OCI-LY1 (cell line): Measurements from ENCODE around the gene APBA1.

ENCODE experiments used
- H2AFZ ChIP-seq: fragments of 200-600 bp; sonication (generic), shearing (Covaris generic); 2 replicates; pipeline ENCODE4 v1.6.0; 2014; ENCODE audit warnings: antibody characterized with exemption, mild to moderate bottlenecking, low read length
- H3F3A ChIP-seq: fragments of 200-600 bp; sonication (generic), shearing (Covaris generic); 2 replicates; pipeline ENCODE4 v1.6.0; 2014; ENCODE audit warnings: mild to moderate bottlenecking, antibody characterized with exemption, low read length, moderate library complexity; ENCODE audit not compliant: insufficient read depth
- H3K27ac ChIP-seq: fragments of 200-600 bp; sonication (generic); 2 replicates; pipeline ENCODE4 v1.5.1; 2014; ENCODE audit warnings: low read length, mixed run types, mild to moderate bottlenecking, low read depth; ENCODE audit not compliant: poor library complexity, severe bottlenecking
- H3K27me3 ChIP-seq: fragments of 200-600 bp; sonication (generic); 2 replicates; pipeline ENCODE4 v1.6.0; 2014; ENCODE audit warnings: antibody characterized with exemption, mild to moderate bottlenecking, low read length, moderate library complexity; ENCODE audit not compliant: insufficient read depth
- H3K36me3 ChIP-seq: fragments of 200-600 bp; sonication (generic); 2 replicates; pipeline ENCODE4 v1.6.1; 2014; ENCODE audit warnings: mild to moderate bottlenecking, antibody characterized with exemption, low read length, moderate library complexity, mixed read lengths; ENCODE audit not compliant: insufficient read depth
- H3K4me1 ChIP-seq: fragments of 200-600 bp; sonication (generic); 2 replicates; pipeline ENCODE4 v1.5.1; 2014; ENCODE audit warnings: mild to moderate bottlenecking, low read length, moderate library complexity; ENCODE audit not compliant: insufficient read depth, severe bottlenecking
- H3K4me2 ChIP-seq: fragments of 200-600 bp; sonication (generic), shearing (Covaris generic); 2 replicates; pipeline ENCODE4 v1.6.1; 2014; ENCODE audit warnings: low read length
- H3K4me3 ChIP-seq: fragments of 200-600 bp; sonication (generic); 2 replicates; pipeline ENCODE4 v1.5.1; 2014; ENCODE audit warnings: low read length, low read depth, mild to moderate bottlenecking, mixed read lengths; ENCODE audit not compliant: poor library complexity, severe bottlenecking
- H3K79me2 ChIP-seq: fragments of 200-600 bp; shearing (Covaris generic); 2 replicates; pipeline ENCODE4 v1.6.1; 2016; ENCODE audit warnings: mixed run types, low read length, mixed read lengths; ENCODE audit not compliant: insufficient read depth
- H3K9ac ChIP-seq: fragments of 200-600 bp; sonication (generic), shearing (Covaris generic); 2 replicates; pipeline ENCODE4 v1.6.1; 2014; ENCODE audit warnings: mild to moderate bottlenecking, low read length, mixed read lengths
- H3K9me2 ChIP-seq: fragments of 200-600 bp; sonication (generic), shearing (Covaris generic); 2 replicates; pipeline ENCODE4 v1.6.1; 2014; ENCODE audit warnings: low read depth, mild to moderate bottlenecking, low read length, mixed read lengths
- H3K9me3 ChIP-seq: fragments of 200-600 bp; shearing (Covaris generic); 2 replicates; pipeline ENCODE4 v1.6.1; 2014; ENCODE audit warnings: low read length, mixed read lengths
- H4K20me1 ChIP-seq: fragments of 200-600 bp; sonication (generic), shearing (Covaris generic); 2 replicates; pipeline ENCODE4 v1.6.0; 2016; ENCODE audit warnings: mild to moderate bottlenecking, low read length; ENCODE audit not compliant: insufficient read depth
- EZH2 ChIP-seq: fragments of 200-600 bp; sonication (generic), shearing (Covaris generic); IDR thresholded peaks from 2 replicates; pipeline ENCODE4 v1.8.0; 2017; ENCODE audit warnings: borderline replicate concordance, mixed run types, mild to moderate bottlenecking, antibody characterized with exemption, low read length, moderate library complexity, mixed read lengths
- TF ChIP-seq, protein P1 (sequence below): fragments of 200-600 bp; sonication (generic), shearing (Covaris generic); IDR thresholded peaks from 2 replicates; pipeline ENCODE4 v1.5.1; 2017; ENCODE audit warnings: mild to moderate bottlenecking, antibody characterized with exemption, low read length, moderate library complexity, mixed read lengths

APBA1 gene

DNA sequence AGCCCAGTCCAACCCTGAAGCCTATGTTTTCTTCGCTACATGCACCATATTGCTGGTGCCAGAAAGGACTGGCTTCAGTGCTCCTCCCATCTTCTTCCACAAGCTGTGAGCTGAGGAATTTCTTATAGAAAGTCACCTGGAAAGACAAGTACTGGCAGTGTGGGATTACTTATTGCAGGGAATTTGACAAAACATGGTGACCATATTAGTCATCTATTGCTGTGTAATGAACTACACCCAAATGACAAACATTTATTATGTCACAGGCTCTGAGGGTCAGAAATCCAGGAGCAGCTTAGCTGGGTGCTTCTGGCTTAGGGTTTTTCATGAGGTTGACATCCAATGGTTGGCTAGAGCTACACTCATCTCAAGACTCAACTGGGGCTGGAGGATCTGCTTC, 271.7 kb downstream of the APBA1 start:
- TF ChIP-seq EZH2, result no peak
- TF ChIP-seq, protein P1, sequence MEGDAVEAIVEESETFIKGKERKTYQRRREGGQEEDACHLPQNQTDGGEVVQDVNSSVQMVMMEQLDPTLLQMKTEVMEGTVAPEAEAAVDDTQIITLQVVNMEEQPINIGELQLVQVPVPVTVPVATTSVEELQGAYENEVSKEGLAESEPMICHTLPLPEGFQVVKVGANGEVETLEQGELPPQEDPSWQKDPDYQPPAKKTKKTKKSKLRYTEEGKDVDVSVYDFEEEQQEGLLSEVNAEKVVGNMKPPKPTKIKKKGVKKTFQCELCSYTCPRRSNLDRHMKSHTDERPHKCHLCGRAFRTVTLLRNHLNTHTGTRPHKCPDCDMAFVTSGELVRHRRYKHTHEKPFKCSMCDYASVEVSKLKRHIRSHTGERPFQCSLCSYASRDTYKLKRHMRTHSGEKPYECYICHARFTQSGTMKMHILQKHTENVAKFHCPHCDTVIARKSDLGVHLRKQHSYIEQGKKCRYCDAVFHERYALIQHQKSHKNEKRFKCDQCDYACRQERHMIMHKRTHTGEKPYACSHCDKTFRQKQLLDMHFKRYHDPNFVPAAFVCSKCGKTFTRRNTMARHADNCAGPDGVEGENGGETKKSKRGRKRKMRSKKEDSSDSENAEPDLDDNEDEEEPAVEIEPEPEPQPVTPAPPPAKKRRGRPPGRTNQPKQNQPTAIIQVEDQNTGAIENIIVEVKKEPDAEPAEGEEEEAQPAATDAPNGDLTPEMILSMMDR, result no peak
- Histone ChIP-seq H3K27me3 (no peaks in the 10 kb centered on the region), H3K4me3 (no peak overlapping the region), H2AFZ (no peak overlapping the region), H3K27ac (no peak overlapping the region), H3K9ac (no peak overlapping the region), H3K9me3 (no peaks in the 10 kb centered on the region), H3K79me2 (no peaks in the 10 kb centered on the region), H3K9me2 (no peaks in the 10 kb centered on the region), H3K4me1 (no peaks in the 10 kb centered on the region), H4K20me1 (no peaks in the 10 kb centered on the region), H3K36me3 (no peaks in the 10 kb centered on the region), H3F3A (no peaks in the 10 kb centered on the region), H3K4me2 (no peak overlapping the region)

- Histone ChIP-seq H3K9me3 (no peaks in the 10 kb centered on the region), H3K27ac (no peak overlapping the region), H3K4me2 (no peak overlapping the region), H3K9me2 (no peaks in the 10 kb centered on the region), H3F3A (no peaks in the 10 kb centered on the region), H3K36me3 (no peaks in the 10 kb centered on the region), H3K9ac (no peak overlapping the region), H3K4me1 (no peaks in the 10 kb centered on the region), H3K4me3 (no peak overlapping the region), H3K79me2 (no peaks in the 10 kb centered on the region), H3K27me3 (no peaks in the 10 kb centered on the region), H4K20me1 (no peaks in the 10 kb centered on the region), H2AFZ (no peak overlapping the region)
- TF ChIP-seq, protein P1, result no peak
- no peak for TF ChIP-seq EZH2
These were observed 274.6 kb downstream of the APBA1 start for GRCh38 chr9:69397384-69398214.

- Histone ChIP-seq H3K9me2 (no peaks in the 10 kb centered on the region), H4K20me1 (no peaks in the 10 kb centered on the region), H3K79me2 (no peaks in the 10 kb centered on the region), H2AFZ (no peak overlapping the region), H3K27me3 (no peaks in the 10 kb centered on the region), H3K4me2 (no peak overlapping the region), H3K9ac (no peak overlapping the region), H3K36me3 (no peaks in the 10 kb centered on the region), H3K4me1 (no peaks in the 10 kb centered on the region), H3K9me3 (no peaks in the 10 kb centered on the region), H3K27ac (no peak overlapping the region), H3F3A (no peaks in the 10 kb centered on the region), H3K4me3 (no peak overlapping the region)
- TF ChIP-seq, protein P1, result no peak
These were observed 275.4 kb downstream of the APBA1 start for GRCh38 chr9:69396759-69397158.
